ENCODE measurements around the gene CNOT2.

Gene CNOT2

GRCh38 chr12:70254846-70255245 is 11.6 kb downstream of the CNOT2 start:
- TF ChIP-seq REST (IDR thresholded peaks at IDR 0.05; ENCODE audit: insufficient read depth in 1 of 2, low read depth in 2 of 2, low read length in 2 of 2) = no peak
- no peak for TF ChIP-seq POLR2AphosphoS5 (IDR thresholded peaks at IDR 0.05; ENCODE audit: low read depth, low read length)
- no peak for TF ChIP-seq FOXP2 (optimal IDR thresholded peaks at IDR 0.05; ENCODE audit: borderline replicate concordance, extremely low read depth, extremely low read length, insufficient read depth)

GRCh38 chr12:70255311-70255710 is 12.1 kb downstream of the CNOT2 start:
- TF ChIP-seq TAF1 (IDR thresholded peaks at IDR 0.05; ENCODE audit: borderline replicate concordance, insufficient read depth, low read length) = no peak

DNA sequence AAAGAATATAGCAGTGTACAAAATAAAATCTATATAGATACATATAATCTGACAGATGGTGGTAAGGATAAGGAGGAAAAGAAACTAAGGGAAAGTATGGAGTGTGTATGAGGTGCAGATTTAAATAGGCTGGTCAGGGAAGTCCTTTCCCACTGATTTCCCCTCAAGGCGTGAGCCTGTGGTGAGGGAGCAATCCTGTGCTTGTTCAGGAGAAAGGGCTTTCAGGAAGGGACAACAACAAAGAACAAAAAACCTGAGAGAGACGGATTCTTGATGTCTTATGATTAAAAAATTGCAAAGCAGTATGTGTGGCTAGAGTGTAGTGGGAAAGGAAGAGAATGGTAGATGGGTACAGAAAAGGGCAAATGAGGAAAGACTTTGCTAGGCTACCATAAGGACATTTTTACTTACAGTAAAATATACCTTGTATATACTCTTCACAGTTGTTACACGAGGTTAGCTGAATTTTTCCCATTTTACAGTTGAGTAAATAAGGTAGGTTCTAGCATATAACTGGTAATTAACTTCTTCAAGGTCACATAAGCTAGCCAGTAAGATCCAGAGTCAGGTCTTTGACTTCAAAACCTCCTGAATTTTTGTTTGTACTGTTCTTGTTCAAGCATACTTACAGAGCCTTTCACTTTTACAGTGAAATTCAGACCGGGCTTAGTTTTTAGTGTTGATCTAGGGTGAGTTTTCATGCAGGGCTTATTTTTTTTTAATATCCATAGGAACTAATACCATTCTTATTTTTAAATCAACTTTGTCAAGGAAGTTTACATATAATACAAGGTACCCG is 15.6 kb downstream of the CNOT2 start:
- TF ChIP-seq TAF1 (IDR thresholded peaks at IDR 0.05; ENCODE audit: borderline replicate concordance, insufficient read depth, low read length) = no peak
- TF ChIP-seq POLR2AphosphoS5 (IDR thresholded peaks at IDR 0.05; ENCODE audit: low read depth, low read length) = no peak
- TF ChIP-seq FOXP2 (optimal IDR thresholded peaks at IDR 0.05; ENCODE audit: borderline replicate concordance, extremely low read depth, extremely low read length, insufficient read depth) = no peak
- no peak for TF ChIP-seq SIN3A (IDR thresholded peaks at IDR 0.05; ENCODE audit: borderline replicate concordance, insufficient read depth, low read length)
- no peak for TF ChIP-seq REST (IDR thresholded peaks at IDR 0.05; ENCODE audit: insufficient read depth in 1 of 2, low read depth in 2 of 2, low read length in 2 of 2)

- TF ChIP-seq TAF1 (IDR thresholded peaks at IDR 0.05; ENCODE audit: borderline replicate concordance, insufficient read depth, low read length) = no peak
These were observed 17.4 kb downstream of the CNOT2 start for GRCh38 chr12:70260646-70261045.

DNA sequence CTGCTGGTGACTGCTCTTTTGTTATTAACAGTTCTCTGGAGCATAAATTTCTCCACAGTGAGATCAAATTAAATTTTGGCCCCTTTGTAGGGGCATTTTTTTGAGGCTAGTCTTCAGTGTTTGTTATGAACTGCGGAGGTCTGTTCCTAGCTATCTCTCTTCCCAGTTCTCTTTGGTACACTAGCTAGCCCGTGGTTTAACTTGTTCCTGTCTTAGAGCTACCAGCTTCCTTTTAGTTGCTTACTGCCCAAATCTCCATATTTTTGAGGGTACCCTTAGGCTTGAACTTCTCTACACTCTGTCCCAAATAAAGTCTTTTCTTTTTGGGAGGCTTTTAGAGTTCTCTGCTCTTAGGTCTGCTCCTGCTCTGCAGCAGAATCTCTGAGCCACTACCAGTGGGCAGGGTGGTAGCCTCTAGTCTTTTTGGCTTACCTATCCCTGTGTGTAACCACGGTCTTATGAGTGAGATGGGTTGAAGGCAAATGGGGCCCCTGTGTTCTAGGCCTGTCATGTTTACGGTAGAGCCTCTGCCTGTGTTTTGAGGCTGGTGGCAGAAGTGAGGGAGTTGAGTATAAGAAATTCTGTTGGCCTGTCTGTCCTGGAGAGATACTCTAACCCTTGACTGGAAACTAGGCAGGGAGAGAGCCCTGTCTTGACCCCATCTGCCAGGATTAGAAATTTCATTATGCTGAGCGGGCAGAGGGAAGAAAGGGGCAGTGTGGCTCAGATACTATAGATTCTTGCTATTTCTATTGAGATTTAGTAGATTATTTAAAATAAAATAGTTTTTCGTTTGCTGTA is 21.0 kb downstream of the CNOT2 start:
- no peak for TF ChIP-seq TAF1 (IDR thresholded peaks at IDR 0.05; ENCODE audit: borderline replicate concordance, insufficient read depth, low read length)
- TF ChIP-seq POLR2AphosphoS5 (IDR thresholded peaks at IDR 0.05; ENCODE audit: low read depth, low read length) = no peak
- TF ChIP-seq SIN3A (IDR thresholded peaks at IDR 0.05; ENCODE audit: borderline replicate concordance, insufficient read depth, low read length) = no peak
- no peak for TF ChIP-seq FOXP2 (optimal IDR thresholded peaks at IDR 0.05; ENCODE audit: borderline replicate concordance, extremely low read depth, extremely low read length, insufficient read depth)
- no peak for TF ChIP-seq REST (IDR thresholded peaks at IDR 0.05; ENCODE audit: insufficient read depth in 1 of 2, low read depth in 2 of 2, low read length in 2 of 2)

- TF ChIP-seq TAF1 (IDR thresholded peaks at IDR 0.05; ENCODE audit: borderline replicate concordance, insufficient read depth, low read length) = no peak
- no peak for TF ChIP-seq REST (IDR thresholded peaks at IDR 0.05; ENCODE audit: insufficient read depth in 1 of 2, low read depth in 2 of 2, low read length in 2 of 2)
- no peak for TF ChIP-seq POLR2AphosphoS5 (IDR thresholded peaks at IDR 0.05; ENCODE audit: low read depth, low read length)
- no peak for TF ChIP-seq SIN3A (IDR thresholded peaks at IDR 0.05; ENCODE audit: borderline replicate concordance, insufficient read depth, low read length)
- TF ChIP-seq FOXP2 (optimal IDR thresholded peaks at IDR 0.05; ENCODE audit: borderline replicate concordance, extremely low read depth, extremely low read length, insufficient read depth) = no peak
These were observed 21.9 kb downstream of the CNOT2 start for GRCh38 chr12:70265132-70265531.
